BE2C (cell line): Measurements from ENCODE around the gene RPS6KA5.

Experiments
- DNase-seq: peaks from one replicate; pipeline ENCODE4 v3.0.0-alpha.2; 2020
- H3K27me3 ChIP-seq: fragments of 250-450 bp; sonication (Bioruptor Pico); 2 replicates; pipeline ENCODE4 v1.5.1; 2020; ENCODE audit warnings: mild to moderate bottlenecking
- H3K36me3 ChIP-seq: fragments of 250-450 bp; sonication (Bioruptor Pico); 2 replicates; pipeline ENCODE4 v1.5.1; 2020; ENCODE audit warnings: mild to moderate bottlenecking
- H3K4me1 ChIP-seq: fragments of 250-450 bp; sonication (Bioruptor Pico); 2 replicates; pipeline ENCODE4 v1.5.1; 2020
- H3K4me3 ChIP-seq: 2 replicates; pipeline ENCODE4 v1.5.1; 2011; ENCODE audit warnings: low read depth, low read length
- H3K9me3 ChIP-seq: fragments of 250-450 bp; sonication (Bioruptor Pico); 2 replicates; pipeline ENCODE4 v1.5.1; 2020
- TF ChIP-seq, protein P1 (sequence below): IDR thresholded peaks from 2 replicates; pipeline ENCODE4 v1.5.1; 2012; ENCODE audit warnings: mild to moderate bottlenecking, low read depth, low read length

The RPS6KA5 gene

DNA sequence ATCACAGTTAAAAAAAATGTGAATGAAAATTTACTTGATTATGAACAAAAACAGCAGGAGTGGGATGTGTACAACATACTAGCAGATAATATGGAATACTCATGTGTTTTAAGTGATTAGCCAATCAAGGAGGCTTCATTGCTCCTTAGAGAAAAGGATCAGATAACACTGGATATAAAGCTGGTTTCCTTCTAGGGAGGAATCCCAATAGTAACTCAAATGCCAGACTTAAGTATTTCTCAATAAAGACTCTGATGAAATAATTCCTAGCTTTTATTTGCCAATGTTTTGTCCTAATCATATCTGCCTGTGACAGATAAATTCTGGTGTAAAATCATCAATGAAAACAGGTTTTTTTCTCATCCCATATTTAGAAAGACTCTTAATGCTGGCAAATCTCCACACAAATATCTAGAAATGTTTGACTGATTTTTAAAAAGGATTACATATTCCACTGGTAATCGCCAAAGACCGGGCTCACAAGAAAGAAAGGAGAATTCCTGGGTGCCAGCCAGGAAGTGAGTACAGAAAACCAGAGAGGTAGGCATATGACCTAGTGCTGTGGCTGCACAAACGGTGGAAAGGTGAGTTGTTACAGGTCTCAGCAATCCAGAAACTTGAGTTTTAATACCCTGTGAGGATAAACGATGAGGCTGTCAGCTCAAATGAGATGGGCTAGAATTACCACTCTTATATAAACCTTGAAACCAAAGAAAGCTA is 135.7 kb downstream of the RPS6KA5 start:
- Histone ChIP-seq H3K9me3 (no peaks in the 10 kb centered on the region), H3K27me3 (no peaks in the 10 kb centered on the region), H3K4me1 (no peaks in the 10 kb centered on the region), H3K36me3 (no peaks in the 10 kb centered on the region), H3K4me3 (no peak overlapping the region)
- TF ChIP-seq, protein P1, sequence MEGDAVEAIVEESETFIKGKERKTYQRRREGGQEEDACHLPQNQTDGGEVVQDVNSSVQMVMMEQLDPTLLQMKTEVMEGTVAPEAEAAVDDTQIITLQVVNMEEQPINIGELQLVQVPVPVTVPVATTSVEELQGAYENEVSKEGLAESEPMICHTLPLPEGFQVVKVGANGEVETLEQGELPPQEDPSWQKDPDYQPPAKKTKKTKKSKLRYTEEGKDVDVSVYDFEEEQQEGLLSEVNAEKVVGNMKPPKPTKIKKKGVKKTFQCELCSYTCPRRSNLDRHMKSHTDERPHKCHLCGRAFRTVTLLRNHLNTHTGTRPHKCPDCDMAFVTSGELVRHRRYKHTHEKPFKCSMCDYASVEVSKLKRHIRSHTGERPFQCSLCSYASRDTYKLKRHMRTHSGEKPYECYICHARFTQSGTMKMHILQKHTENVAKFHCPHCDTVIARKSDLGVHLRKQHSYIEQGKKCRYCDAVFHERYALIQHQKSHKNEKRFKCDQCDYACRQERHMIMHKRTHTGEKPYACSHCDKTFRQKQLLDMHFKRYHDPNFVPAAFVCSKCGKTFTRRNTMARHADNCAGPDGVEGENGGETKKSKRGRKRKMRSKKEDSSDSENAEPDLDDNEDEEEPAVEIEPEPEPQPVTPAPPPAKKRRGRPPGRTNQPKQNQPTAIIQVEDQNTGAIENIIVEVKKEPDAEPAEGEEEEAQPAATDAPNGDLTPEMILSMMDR, result no peak
- DNase-seq, result no peak

DNA sequence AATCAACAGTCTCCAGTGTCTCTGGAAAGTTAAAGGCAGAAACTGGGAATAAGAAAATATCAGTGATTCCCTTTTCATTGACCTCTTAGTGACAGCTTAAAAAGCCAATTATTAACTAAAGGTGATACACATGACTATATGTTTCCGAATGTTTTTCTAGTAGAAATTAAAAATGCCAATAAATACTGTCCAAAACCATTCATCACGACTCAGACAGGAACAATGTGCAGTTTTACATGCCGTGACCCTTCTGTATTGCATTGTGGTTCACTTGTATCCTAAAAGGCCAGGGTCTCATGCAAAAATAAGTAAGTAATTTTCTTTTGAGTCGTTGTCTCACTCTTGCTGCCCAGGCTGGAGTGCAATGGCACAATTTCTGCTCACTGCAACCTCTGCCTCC is 138.3 kb downstream of the RPS6KA5 start:
- no peak for DNase-seq
- no peaks in the 10 kb centered on the region for H3K9me3 ChIP-seq
- TF ChIP-seq, protein P1, result no peak
- H3K4me1 ChIP-seq, result no peaks in the 10 kb centered on the region
- H3K4me3 ChIP-seq, result no peak overlapping the region
- no peaks in the 10 kb centered on the region for H3K27me3 ChIP-seq
- H3K36me3 ChIP-seq, result no peaks in the 10 kb centered on the region

GRCh38 chr14:90911121-90911520 is 149.3 kb downstream of the RPS6KA5 start:
- TF ChIP-seq, protein P1, result no peak
- Histone ChIP-seq H3K36me3 (no peaks in the 10 kb centered on the region), H3K27me3 (no peaks in the 10 kb centered on the region), H3K9me3 (no peaks in the 10 kb centered on the region), H3K4me1 (peaks cover 1% of the 10 kb centered on the region; the same call in 1 of the 2 replicates), H3K4me3 (no peak overlapping the region)
- no peak for DNase-seq

DNA sequence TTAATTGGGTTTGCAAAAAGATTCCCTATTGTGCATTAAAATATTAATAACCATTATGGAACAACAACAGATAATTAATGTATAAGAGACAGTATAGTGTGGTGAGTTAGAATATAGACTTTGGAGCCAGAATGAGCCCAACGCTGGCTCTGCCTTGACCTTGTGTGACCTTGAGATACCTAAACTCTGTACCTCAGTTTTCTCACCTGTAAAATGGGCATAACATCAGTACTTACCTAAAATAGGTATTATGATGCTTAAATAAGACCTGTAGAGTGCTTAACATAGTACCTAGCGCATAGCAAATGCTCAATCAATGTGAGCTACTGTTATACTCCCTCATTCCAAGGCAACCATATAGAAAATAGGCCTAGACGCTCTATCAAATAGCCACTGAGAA is 153.3 kb downstream of the RPS6KA5 start:
- Histone ChIP-seq H3K27me3 (no peaks in the 10 kb centered on the region), H3K9me3 (no peaks in the 10 kb centered on the region), H3K36me3 (no peaks in the 10 kb centered on the region), H3K4me3 (no peak overlapping the region), H3K4me1 (no peaks in the 10 kb centered on the region)
- TF ChIP-seq, protein P1, result no peak
- no peak for DNase-seq

- H3K27me3 ChIP-seq, result no peaks in the 10 kb centered on the region
- no peak overlapping the region for H3K4me3 ChIP-seq
- no peaks in the 10 kb centered on the region for H3K9me3 ChIP-seq
- H3K36me3 ChIP-seq, result no peaks in the 10 kb centered on the region
- TF ChIP-seq, protein P1, result no peak
- no peak for DNase-seq
- H3K4me1 ChIP-seq, result no peaks in the 10 kb centered on the region
Measured at GRCh38 chr14:90905531-90905930, 154.9 kb downstream of the RPS6KA5 start.

DNA sequence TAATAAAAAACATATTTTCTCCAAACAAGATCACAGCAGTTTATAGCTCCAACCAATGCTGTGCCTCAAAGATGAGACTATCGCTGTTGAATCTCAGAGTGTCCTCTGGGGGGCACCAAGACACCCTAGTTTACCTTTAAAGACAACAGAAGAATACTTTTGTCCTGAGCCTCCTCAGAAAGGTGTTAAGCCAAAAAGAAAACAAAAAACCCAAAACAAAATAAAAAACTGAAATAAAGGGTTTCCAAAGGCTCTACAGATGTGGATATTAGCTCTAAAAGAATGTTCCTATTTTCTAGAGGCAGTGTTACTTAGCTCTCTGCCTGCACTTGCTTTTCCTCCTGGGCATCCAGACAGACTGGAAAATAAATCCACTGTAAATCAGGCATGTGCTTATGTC is 157.3 kb downstream of the RPS6KA5 start:
- TF ChIP-seq, protein P1, result peak; percentile 81
- H3K9me3 ChIP-seq, result no peaks in the 10 kb centered on the region
- no peak overlapping the region for H3K4me3 ChIP-seq
- no peaks in the 10 kb centered on the region for H3K27me3 ChIP-seq
- DNase-seq, result peak; percentile 56
- H3K4me1 ChIP-seq, result no peaks in the 10 kb centered on the region
- no peaks in the 10 kb centered on the region for H3K36me3 ChIP-seq
